GM12892 (cell line): Measurements from ENCODE around the gene RD3L.

Experiments
- POLR2A ChIP-seq: IDR thresholded peaks from 2 replicates; pipeline ENCODE4 v1.6.1; 2011; ENCODE audit warnings: low read depth, low read length, control low read depth
- POLR2AphosphoS5 ChIP-seq: IDR thresholded peaks from 2 replicates; pipeline ENCODE4 v1.6.1; 2011; ENCODE audit warnings: low read depth, low read length, control low read depth
- TAF1 ChIP-seq: IDR thresholded peaks from 2 replicates; pipeline ENCODE4 v1.6.1; 2011; ENCODE audit warnings: low read depth, mild to moderate bottlenecking, control low read depth, low read length, borderline replicate concordance

DNA sequence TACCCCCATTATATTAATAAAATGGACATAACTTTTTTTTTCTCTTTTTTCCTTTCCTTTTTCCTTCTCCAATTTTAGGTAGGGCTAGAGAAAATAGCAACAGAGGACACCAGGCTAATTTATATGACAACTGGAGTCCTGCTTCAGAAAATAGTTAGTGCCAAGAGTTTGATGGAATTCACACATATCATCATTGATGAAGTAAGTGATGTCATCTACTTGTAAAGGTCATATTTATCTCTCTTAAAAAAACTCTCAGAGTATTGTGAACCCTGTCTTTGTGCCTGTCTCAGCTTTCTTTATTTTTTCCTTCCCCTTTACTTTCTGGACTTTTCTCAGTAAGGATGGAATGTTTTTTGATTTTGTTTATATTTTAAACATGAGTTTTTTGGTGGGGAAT, 24.3 kb upstream of the RD3L start:
- TF ChIP-seq TAF1 (no peak), POLR2A (no peak), POLR2AphosphoS5 (no peak)
